ENCODE results near the gene SHCBP1. TPM values are rescaled to one million over a fixed set of nuclear protein-coding genes. Genes with fewer than 3 reads are reported as not detected.

The SHCBP1 gene
- total and polyA plus RNA-seq, 4 donors = 0.96 to 6.1 (median 1.5) TPM

DNA sequence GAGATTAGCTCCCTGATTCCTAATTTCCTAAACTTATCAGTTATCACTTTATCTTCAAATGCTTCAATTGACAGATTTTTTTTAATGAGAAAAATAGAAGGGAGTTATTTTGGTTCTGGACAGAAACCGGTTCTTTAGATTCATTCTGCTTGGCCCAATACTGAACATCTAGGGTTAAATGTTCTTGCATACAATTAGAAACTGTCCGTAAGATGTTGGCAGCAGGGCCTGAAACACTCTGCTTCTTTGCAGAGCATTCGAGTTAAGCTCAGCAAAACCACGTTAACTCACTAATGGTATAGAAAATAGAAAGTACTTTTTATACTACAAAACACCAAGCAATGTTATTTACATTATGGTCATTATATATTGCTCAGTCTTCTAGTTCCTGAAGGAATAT is 7.2 kb downstream of the SHCBP1 start:
- TF ChIP-seq CTCF (IDR thresholded peaks at IDR 0.05; ENCODE audit: control extremely low read depth, extremely low read depth) = no peak
- H3K27ac ChIP-seq (ENCODE audit: low read depth in 1 of 2, low read length in 1 of 2) = no peak overlapping the region
- 69 to 79% methylated on average over 4 of the region's 4 CpGs for WGBS, 2 donors
- DNase-seq (peak in 2 of 3 donors; percentile 73 to 75), ATAC-seq (ENCODE audit: insufficient read depth, low FRiP score) (no peak)
- H3K9ac ChIP-seq (ENCODE audit: insufficient read depth in 1 of 2, low read length in 2 of 2) = no peak overlapping the region
- H3K4me3 ChIP-seq = no peak overlapping the region
- no peaks in the 10 kb centered on the region for H3K9me3 ChIP-seq (ENCODE audit: control insufficient read depth in 4 of 4, insufficient read depth in 3 of 4, low read length in 3 of 4)
- no peaks in the 10 kb centered on the region for H3K36me3 ChIP-seq (ENCODE audit: control insufficient read depth in 4 of 4, insufficient read depth in 4 of 4, low read length in 4 of 4)
- H3K4me1 ChIP-seq (ENCODE audit: control insufficient read depth in 5 of 5, insufficient read depth in 5 of 5, low read length in 5 of 5) = peaks cover 0 to 16% (median 0%) of the 10 kb centered on the region in 5 donors
- H3K27me3 ChIP-seq (ENCODE audit: control insufficient read depth in 3 of 3, insufficient read depth in 3 of 3, low read length in 2 of 3) = no peaks in the 10 kb centered on the region

DNA sequence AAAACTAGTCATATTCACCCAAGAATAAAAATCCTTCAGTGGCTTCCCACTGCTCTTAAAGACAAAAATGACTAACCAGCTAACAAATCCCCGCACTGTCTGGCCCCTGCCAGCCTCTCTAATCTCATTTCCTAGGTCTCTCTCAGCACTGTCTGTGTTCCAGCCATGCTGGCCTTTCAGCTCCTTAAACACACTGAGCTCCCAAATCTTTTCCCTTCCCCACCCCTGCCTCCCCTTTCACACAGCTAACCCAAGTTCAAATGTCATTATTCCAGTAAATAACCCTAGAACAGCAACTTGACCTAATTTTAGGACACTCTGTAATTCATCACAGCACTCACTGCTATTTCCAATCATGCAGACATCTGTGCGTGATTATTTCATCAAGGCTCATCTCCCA is 7.8 kb downstream of the SHCBP1 start:
- TF ChIP-seq CTCF (IDR thresholded peaks at IDR 0.05; ENCODE audit: control extremely low read depth, extremely low read depth) = no peak
- ATAC-seq (ENCODE audit: insufficient read depth, low FRiP score) (no peak), DNase-seq (peak in 2 of 3 donors; percentile 55 to 64)
- WGBS, 2 donors = 79 to 86% methylated on average over 2 of the region's 2 CpGs
- Histone ChIP-seq H3K4me3 (no peak overlapping the region), H3K27me3 (ENCODE audit: control insufficient read depth in 3 of 3, insufficient read depth in 3 of 3, low read length in 2 of 3) (no peaks in the 10 kb centered on the region), H3K36me3 (ENCODE audit: control insufficient read depth in 4 of 4, insufficient read depth in 4 of 4, low read length in 4 of 4) (no peaks in the 10 kb centered on the region), H3K4me1 (ENCODE audit: control insufficient read depth in 5 of 5, insufficient read depth in 5 of 5, low read length in 5 of 5) (peaks cover 0 to 16% (median 0%) of the 10 kb centered on the region in 5 donors), H3K9me3 (ENCODE audit: control insufficient read depth in 4 of 4, insufficient read depth in 3 of 4, low read length in 3 of 4) (no peaks in the 10 kb centered on the region), H3K9ac (ENCODE audit: insufficient read depth in 1 of 2, low read length in 2 of 2) (no peak overlapping the region), H3K27ac (ENCODE audit: low read depth in 1 of 2, low read length in 1 of 2) (no peak overlapping the region)

GRCh38 chr16:46612121-46612520 is 9.1 kb downstream of the SHCBP1 start:
- Histone ChIP-seq H3K4me3 (no peak overlapping the region), H3K27me3 (ENCODE audit: control insufficient read depth in 3 of 3, insufficient read depth in 3 of 3, low read length in 2 of 3) (no peaks in the 10 kb centered on the region), H3K4me1 (ENCODE audit: control insufficient read depth in 5 of 5, insufficient read depth in 5 of 5, low read length in 5 of 5) (peaks cover 0 to 16% (median 0%) of the 10 kb centered on the region in 5 donors), H3K9ac (ENCODE audit: insufficient read depth in 1 of 2, low read length in 2 of 2) (no peak overlapping the region), H3K9me3 (ENCODE audit: control insufficient read depth in 4 of 4, insufficient read depth in 3 of 4, low read length in 3 of 4) (no peaks in the 10 kb centered on the region), H3K27ac (ENCODE audit: low read depth in 1 of 2, low read length in 1 of 2) (no peak overlapping the region), H3K36me3 (ENCODE audit: control insufficient read depth in 4 of 4, insufficient read depth in 4 of 4, low read length in 4 of 4) (peaks cover 0 to 4% (median under 1%) of the 10 kb centered on the region in 4 donors)
- 66 to 80% methylated on average over 3 of the region's 3 CpGs for WGBS, 2 donors
- no peak for TF ChIP-seq CTCF (IDR thresholded peaks at IDR 0.05; ENCODE audit: control extremely low read depth, extremely low read depth)
- ATAC-seq (ENCODE audit: insufficient read depth, low FRiP score) (no peak), DNase-seq (no peak)

DNA sequence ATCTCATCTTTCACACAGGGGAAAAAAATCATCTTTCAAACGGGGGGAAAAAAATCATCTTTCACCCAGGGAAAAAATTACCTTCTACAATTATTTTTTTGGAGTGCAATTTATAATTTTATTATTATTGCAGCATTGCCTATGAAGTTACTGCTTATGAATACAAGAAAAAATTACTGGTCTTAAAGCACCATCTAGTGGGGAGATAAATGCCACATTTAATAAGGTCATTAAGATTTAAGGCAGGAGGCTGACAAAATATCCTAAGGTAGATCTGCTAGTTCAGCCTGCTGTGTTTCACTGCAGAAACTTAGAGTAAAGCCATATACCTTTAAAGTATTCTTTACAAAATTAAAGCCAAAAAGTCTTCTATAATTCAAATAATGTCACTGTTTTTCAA is 13.7 kb downstream of the SHCBP1 start:
- no peak overlapping the region for H3K27ac ChIP-seq (ENCODE audit: low read depth in 1 of 2, low read length in 1 of 2)
- peaks cover 0 to 1% (median 0%) of the 10 kb centered on the region in 5 donors for H3K4me1 ChIP-seq (ENCODE audit: control insufficient read depth in 5 of 5, insufficient read depth in 5 of 5, low read length in 5 of 5)
- no peaks in the 10 kb centered on the region for H3K9me3 ChIP-seq (ENCODE audit: control insufficient read depth in 4 of 4, insufficient read depth in 3 of 4, low read length in 3 of 4)
- DNase-seq (peak in 2 of 3 donors; percentile 66 to 78), ATAC-seq (ENCODE audit: insufficient read depth, low FRiP score) (no peak)
- H3K36me3 ChIP-seq (ENCODE audit: control insufficient read depth in 4 of 4, insufficient read depth in 4 of 4, low read length in 4 of 4) = peaks cover 0 to 8% (median 3%) of the 10 kb centered on the region in 4 donors
- no peak overlapping the region for H3K4me3 ChIP-seq
- H3K9ac ChIP-seq (ENCODE audit: insufficient read depth in 1 of 2, low read length in 2 of 2) = no peak overlapping the region
- 75 to 86% methylated on average over 1 of the region's 1 CpG for WGBS, 2 donors
- no peaks in the 10 kb centered on the region for H3K27me3 ChIP-seq (ENCODE audit: control insufficient read depth in 3 of 3, insufficient read depth in 3 of 3, low read length in 2 of 3)
- TF ChIP-seq CTCF (IDR thresholded peaks at IDR 0.05; ENCODE audit: control extremely low read depth, extremely low read depth) = peak; percentile 27
